K562 treated with DMSO at 1 percent for 48 hours (cell line): ENCODE measurements around the gene EVX1. TPM values are rescaled to one million over a fixed set of nuclear protein-coding genes. Genes with fewer than 3 reads are reported as not detected.

Experiments used
- total RNA-seq: library from RNA; unstranded; fragments of 300-600 nt; gene quantifications from 2 replicates; pipeline ENCODE4 v1.2.3, GENCODE V29; 2022; ENCODE audit warnings: low replicate concordance; ENCODE audit errors: extremely low read depth

The EVX1 gene
- not detected in 2 replicates for total RNA-seq

DNA sequence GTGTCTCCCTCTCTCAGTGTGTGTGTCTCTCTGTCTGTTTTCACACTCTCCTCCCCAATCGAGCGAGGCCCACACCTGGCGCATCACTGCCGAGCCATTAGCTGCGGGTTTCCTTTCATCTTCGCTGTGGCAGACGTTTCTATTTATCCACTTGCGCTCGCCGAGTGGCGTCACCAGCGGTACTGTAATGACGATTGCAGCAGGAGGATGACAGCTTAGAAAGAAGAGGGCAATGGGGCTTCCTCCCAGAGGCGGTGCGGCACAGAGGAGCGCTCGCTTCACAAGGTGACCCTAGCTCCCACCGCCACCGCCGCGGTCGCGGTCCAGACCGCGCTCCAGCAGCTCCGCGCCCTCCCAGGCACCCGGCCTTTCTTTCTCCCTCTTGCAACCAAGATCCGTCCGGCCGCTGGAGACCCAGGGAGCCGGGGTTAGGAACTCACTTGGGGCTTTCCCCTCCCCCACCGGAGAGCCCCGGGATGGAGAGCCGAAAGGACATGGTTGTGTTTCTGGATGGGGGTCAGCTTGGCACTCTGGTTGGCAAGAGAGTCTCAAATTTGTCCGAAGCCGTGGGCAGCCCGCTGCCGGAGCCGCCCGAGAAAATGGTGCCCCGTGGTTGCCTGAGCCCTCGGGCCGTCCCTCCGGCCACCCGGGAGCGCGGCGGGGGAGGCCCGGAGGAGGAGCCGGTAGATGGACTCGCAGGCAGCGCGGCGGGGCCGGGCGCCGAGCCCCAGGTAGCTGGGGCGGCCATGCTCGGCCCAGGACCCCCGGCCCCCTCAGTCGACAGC lies at the start of gene EVX1:
Gene EVX1 (plus strand): TSS at position 248 of the 785 bp plus-strand sequence. CDS start 229 bp downstream, at position 477.

DNA sequence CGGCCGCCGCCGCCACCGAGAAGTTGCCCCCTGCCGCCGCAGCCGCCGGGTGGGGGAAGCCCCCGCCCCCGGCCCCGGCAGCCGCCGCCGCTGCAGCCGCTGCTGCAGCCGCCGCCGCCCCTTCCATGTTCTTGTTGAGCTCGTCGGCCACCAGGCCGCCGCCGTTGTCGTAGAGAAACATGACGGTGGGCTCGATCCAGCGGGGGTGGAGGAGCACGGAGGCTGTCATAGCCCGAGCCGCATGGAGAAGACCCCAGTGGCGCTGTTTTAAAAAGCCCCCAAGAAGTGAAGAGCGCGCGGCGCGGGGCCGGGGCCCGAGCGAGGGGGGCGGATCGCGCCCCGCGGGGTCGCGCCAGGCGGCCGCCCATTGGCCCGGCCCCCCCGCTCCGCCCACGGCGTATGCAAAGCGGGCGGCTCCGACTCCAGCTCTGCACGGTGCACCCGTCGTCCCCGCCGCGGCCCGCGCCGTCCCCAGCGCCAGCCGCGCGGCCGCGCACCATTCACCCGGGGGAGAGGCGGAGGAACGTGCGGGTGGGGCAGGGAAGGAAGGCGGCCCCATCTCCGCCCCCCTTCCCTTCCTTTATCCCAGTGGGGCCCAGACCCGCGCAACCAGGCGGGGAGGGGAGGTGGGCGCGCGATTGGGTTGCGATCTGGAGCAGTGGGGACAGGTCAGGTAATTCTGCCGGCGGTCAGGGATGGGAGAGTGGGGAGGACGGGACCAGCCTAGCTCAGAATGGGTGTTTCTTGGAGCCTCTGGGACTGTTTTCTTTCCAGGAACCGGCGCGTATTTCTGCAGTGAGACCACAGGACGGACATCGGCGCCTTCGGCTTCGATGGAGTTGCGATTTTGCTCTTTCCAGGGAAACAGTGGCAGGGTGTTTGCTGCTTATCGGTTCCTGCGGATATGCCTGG lies 42.5 kb upstream of the EVX1 start, which contains the start of gene HOXA13:
Gene HOXA13 (minus strand): TSS at position 243 of the 912 bp plus-strand sequence. CDS start 14 bp downstream, at position 229.

Other genes with a start within 250 kb of the EVX1 start
- gene HOXA1, start 146.8 kb upstream of the EVX1 start, total RNA-seq = not detected in 2 replicates
- not detected in 2 replicates for gene HOXA2, start 140.1 kb upstream of the EVX1 start, total RNA-seq
- not detected in 2 replicates for gene HOXA4, start 112.0 kb upstream of the EVX1 start, total RNA-seq
- not detected in 2 replicates for gene HOXA5, start 99.1 kb upstream of the EVX1 start, total RNA-seq
- not detected in 2 replicates for gene HOXA6, start 95.0 kb upstream of the EVX1 start, total RNA-seq
- not detected in 2 replicates for gene HOXA3, start 90.2 kb upstream of the EVX1 start, total RNA-seq
- gene HOXA7, start 86.1 kb upstream of the EVX1 start, total RNA-seq = not detected in 2 replicates
- gene HOXA9, start 77.3 kb upstream of the EVX1 start, total RNA-seq = not detected in 2 replicates
- not detected in 2 replicates for gene HOXA10, start 68.5 kb upstream of the EVX1 start, total RNA-seq
- not detected in 2 replicates for gene HOXA11, start 57.6 kb upstream of the EVX1 start, total RNA-seq
- not detected in 2 replicates for gene HOXA13, start 42.7 kb upstream of the EVX1 start, total RNA-seq